Stimulated activated CD8-positive, alpha-beta memory T cell treated with anti-CD3 and anti-CD28 coated beads, Interleukin-4, amount 100 ng/mL, for 48 hours (primary cell): ENCODE results near the gene OTC.

Source experiments
- DNase-seq: peaks from one replicate; pipeline ENCODE4 v3.0.0-alpha.2; 2020

Gene OTC

DNA sequence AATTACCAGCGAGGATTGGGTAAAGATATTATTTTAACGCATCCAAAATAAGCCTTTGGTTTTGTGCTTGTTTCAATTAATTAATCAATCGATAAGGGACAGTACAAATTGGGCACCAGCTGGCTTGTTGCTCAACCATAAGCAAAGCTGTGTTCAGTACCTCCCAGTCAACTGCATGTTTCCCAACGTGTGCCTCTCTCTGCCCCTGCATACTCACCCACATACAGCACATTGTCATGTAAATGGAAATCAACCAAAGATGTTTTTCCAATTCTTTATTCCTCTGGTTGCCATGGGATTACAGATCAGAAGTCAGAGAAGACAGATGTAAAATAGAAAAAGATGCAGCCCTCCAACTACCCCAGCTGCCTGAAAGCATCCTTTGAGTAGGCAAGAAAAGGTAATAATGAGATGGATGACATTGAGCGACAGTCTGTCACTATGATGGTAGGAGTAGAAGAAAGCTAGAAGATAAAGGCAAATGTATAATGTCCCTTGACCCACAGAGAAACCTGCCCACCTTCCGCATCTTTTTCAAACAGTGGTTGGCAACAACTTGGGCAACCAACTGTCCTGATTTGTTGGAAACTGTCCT lies 116.3 kb downstream of the OTC start:
- DNase-seq = no peak
